GM13977 (cell line): ENCODE data around the gene KCNIP4.

Experiments
- DNase-seq: peaks from one replicate; pipeline ENCODE4 v3.0.0; 2012; ENCODE audit warnings: low spot score
- CTCF ChIP-seq: IDR thresholded peaks from 2 replicates; pipeline ENCODE4 v1.5.1; 2012; ENCODE audit warnings: mild to moderate bottlenecking, control low read depth; ENCODE audit not compliant: insufficient read depth; ENCODE audit errors: extremely low read depth, missing control alignments
- in situ Hi-C: fragments of 300-500 bp; cut with MboI; formaldehyde crosslinking; loops from one replicate; pipeline ENCODE4 v1.12.0; 2022; ENCODE audit warnings: low sequenced_read_pairs, low pct_unique_long_range_greater_than_20kb, mixed read lengths, inconsistent platforms; ENCODE audit not compliant: unreplicated experiment

The KCNIP4 gene

GRCh38 chr4:21753084-21753760, 195.3 kb downstream of the KCNIP4 start:
- in situ Hi-C loops, result no loop called here
- TF ChIP-seq CTCF, result no peak
- DNase-seq, result no peak

- in situ Hi-C loops, result no loop called here
- no peak for DNase-seq
- no peak for TF ChIP-seq CTCF
Observed at GRCh38 chr4:21752616-21753015, 196.0 kb downstream of the KCNIP4 start.

GRCh38 chr4:21749924-21750323, 198.6 kb downstream of the KCNIP4 start:
- TF ChIP-seq CTCF, result no peak
- in situ Hi-C loops, result no loop called here
- no peak for DNase-seq

GRCh38 chr4:21749412-21749811, 199.2 kb downstream of the KCNIP4 start:
- TF ChIP-seq CTCF, result no peak

GRCh38 chr4:21744046-21744445, 204.5 kb downstream of the KCNIP4 start:
- TF ChIP-seq CTCF, result no peak
- in situ Hi-C loops, result no loop called here
- DNase-seq, result no peak

More at GRCh38 chr4:21749412-21749811, 199.2 kb downstream of the KCNIP4 start:
- DNase-seq, result no peak
- in situ Hi-C loops, result no loop called here

- no peak for TF ChIP-seq CTCF
- in situ Hi-C loops, result no loop called here
- no peak for DNase-seq
Observed at GRCh38 chr4:21742326-21742725, 206.2 kb downstream of the KCNIP4 start.

- no peak for DNase-seq
- in situ Hi-C loops, result no loop called here
- TF ChIP-seq CTCF, result no peak
Observed at GRCh38 chr4:21738821-21739220, 209.8 kb downstream of the KCNIP4 start.
